ENCODE data around the gene BDKRB1.

BDKRB1 gene

DNA sequence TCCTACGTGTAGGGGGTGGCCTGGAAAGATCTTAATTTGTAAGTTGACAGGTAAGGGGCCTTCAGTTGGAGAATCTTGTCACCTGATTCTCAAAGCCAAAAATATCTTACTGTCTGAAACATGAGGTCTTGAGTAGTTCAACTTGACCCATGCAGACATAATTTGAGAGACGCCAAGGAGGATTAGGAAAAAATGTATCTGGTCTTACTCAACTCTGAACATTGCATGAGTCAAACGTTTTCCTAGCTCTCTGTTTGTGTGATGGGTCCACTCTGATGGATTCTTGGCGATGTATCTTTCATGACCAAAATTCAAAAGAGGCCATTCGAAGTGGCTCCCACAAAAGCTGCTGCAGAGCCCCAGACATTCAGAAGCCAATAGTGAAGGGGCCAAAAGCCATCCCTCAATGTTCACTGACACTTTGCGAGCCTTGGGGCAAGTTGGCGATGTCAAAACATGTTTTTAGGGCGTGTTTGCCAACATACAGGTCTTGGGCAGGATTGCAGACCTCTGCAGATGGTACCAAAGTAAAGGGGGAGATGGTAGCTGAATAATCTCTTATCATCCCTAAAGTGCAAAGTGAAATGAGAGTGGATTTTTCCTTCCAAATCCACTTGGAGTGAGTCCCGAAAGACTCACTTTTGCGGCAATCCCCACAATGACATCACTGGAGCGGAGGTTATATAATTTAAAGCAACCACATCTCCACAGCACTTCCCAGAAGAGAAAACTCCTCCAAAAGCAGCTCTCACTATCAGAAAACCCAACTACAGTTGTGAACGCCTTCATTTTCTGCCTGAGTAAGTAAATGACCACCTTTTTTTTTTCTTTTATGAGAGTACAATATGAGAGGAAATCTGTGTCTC is at the start of gene BDKRB1:
BDKRB1 (plus strand) TSS at position 710 of the 866 bp plus-strand sequence. CDS start 7,473 bp downstream, outside the sequence.
- DNase-seq: no peak

DNA sequence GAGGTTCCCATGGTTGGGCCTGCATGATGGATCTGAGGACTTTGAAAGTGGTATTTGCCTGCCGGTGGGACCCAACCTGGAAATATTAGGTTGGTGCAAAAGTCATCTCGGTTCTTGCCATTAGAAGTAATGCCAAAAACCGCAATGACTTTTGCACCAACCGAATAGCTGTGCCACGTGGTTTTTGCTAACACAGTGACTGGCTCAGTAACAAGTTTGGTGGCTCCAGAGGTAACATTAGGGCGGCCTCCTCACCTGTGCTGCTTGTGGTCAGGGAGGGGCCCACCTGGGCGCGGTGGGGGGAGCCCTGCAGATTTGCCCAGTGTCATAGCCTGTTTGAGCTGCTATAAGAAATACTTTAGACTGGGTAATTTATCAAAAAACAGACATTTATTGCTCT is 49.5 kb upstream of the BDKRB1 start:
- DNase-seq: no peak

DNA sequence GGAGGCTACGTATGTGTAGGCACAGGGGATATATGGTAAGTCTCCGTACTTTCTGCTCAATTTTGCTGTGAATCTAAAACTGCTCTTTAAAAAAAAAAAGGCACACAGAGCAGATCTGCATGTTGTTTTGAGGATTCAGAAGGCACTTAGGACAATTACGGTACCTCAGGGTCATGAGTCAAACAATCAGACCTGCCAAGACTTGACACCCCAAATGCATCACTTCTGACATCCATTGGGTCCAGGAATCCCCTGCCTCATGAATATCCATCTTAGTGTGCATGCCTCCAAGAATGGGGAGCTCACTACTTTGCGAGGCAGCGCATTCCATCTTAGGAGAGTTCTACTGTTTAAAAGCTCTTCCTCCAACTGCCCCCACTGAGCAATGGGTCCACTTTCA is 48.3 kb upstream of the BDKRB1 start:
- DNase-seq: no peak

DNA sequence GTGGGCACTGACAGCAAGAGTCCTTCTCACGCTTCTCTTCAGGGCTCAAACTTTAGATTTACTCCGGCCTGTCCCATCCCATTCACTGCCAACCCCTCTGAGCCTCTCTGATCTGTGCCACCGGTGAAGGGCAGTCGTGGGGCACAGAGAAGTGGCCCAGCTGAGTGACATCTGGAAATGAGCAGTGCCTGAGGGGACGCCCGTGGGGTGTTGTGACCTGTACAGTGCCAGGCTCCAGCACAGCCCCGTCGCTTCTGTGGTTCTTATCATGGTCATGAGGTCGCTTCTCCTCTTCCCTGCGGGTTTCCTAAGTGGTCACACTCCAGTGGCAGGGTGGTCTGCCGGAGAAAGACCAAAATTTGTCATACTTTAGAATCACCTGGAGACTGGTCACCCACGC is 47.3 kb upstream of the BDKRB1 start:
- DNase-seq: no peak

DNA sequence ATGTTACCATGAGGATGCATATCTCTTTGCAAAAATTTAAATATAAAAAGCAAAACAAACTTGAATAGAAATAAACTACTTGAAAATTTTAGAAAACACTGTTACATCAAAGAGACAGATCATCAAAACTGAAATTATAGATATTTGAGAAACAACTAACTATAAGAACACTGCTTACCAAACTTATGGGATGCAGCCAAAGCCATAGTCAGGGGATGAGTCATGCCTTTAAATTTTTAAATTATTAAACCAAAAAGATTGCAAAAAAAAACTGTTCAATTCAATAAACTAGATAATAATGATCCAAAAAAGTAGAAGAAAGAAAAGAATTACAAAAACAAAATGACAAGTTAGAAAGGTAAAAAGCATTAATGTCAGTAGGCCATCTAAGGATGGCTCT is 43.9 kb upstream of the BDKRB1 start:
- DNase-seq: no peak

DNA sequence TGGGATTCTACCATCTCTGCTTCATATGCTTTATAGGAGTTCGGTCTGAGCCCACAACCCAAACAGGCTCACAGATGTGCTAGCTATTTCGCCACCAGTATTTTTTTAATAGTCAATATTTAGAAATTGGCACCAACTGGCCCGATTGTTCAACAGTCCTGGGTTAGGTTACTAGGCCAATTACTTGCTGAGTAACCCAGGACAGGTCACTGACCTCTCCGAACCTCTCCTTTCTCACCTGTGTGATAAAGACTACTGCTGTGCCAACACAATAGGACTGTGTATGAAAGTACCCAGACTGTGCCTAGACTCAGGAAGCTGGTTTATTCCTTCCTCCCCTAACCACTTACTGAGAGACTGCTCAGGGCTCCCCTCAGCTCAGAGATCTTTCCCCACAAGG is 43.1 kb upstream of the BDKRB1 start:
- DNase-seq: no peak

DNA sequence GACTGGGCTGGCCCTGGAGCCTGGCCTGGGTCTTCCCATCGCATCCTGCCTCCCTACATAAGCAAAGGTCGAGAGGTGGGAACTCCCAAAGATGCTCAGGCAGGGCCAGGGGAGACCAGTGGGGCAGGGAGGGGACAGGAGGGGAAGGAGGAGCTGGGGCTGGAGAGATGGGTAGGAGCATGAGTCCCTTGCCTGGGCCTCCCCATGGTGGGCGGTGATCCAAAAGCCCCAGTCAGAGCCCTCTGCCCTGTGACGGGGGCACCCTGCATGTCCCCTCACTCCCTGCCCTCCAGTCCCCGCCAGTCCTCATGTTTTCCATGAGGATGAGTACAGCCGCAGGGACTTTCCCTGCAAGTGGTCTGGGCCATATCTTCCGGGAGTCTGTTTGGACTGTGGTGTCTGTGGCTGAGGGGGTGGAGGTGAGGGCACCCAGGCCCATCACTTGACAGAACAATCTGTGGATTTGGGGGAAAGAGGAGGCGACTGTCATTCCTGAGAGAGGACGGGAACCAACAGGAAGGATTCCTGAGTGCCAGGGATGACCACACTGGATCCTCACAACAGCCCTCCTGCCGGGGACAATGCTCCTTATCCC is 42.0 kb upstream of the BDKRB1 start:
- DNase-seq: no peak

DNA sequence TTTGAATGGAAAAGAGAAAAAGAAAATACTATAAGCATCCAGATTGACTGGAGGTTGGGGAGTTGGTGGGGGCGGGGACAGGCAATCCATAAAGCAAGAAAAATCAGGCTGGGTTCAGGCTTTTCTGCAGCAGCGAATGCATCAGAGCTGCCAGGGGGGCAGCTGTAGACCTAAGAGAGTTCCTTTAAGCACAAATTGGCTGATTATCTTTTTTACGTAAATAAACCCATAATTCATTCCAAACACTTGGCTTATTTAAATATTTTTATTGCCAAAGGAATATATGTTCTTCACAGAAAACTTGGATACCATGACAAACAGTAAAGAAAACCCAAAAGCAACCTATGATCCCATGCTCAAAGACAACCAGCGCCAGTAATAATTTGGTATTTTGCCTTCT is 41.2 kb upstream of the BDKRB1 start:
- DNase-seq: no peak

DNA sequence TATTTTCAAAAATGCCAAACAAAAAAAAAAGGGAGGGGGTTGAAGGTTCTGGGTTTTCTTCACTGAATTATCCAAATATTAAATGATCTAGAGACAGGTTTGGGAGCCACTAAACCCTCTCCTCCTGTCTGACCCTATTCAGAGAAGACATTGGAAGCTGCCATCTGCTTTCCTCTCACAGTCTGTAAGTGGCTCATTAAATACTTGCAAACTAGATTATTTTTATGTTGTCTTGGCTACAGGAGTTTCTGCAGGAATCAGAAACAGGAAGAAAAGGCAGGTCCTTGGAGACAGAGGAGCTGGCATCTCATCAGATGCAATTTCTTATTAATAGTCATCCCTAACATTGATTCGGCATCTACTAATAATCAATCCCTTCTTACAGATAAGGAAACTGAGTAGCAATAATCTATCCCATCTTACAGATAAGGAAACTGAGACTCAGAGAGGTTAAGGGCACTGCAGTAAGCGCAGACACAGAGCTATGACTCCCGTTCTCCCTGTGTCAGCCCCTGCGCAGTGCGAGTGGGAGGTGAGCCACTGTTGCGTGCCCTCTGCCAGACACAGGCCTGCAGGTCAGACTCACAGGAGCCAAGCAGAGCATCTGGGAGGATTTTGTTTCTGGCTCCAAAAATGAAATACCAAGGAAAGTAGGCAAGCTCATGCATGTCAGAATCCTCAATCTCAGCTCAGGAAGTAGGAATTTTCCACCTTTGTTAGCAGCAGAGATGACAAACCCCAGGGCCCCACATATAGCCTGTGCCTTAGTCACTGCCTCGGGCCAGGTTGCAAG is 40.4 kb upstream of the BDKRB1 start:
- no peak for DNase-seq

DNA sequence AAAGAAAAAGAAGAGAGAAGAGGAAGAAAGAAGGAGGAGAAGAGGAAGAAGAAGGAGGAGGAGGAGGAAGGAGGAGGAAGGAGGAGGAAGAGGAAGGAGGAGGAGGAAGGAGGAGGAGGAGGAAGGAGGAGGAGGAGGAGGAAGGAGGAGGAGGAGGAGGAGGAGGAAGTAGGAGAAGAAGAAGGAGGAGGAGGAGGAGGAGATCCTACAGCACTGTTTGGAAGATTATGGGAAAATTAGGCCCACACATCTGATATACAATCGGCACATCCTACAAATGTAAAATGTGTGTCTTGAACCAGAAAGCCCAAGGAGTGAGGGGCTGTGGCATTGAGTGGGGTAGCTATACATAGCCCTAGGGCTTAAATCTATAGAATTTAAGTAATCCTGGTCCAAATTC is 39.4 kb upstream of the BDKRB1 start:
- no peak for DNase-seq

DNA sequence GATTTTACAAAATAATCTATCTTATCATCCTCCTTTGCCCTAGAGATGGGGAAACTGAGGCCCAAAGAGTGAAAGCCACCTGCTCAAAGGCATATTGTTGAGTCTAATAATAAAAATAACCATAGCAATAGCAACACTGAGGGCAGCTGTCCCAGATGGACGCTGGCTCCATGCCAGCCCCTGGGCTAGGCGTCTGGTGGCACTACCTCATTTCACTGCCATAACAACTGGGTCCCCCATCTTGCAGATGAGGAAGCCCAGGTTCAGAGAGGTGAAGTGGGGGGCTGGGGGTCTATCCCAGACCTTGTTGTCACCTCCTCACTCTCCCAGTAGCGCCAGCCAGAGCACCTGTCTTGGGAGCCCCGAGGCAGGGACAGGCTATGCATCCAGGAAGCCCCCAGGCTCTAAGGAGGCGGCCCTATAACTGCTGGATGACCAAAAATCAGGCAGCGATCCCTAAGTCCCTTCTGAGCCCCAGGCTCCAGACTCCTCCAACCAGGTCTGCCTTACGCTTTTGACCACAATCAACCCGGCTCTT is 38.6 kb upstream of the BDKRB1 start:
- no peak for DNase-seq

DNA sequence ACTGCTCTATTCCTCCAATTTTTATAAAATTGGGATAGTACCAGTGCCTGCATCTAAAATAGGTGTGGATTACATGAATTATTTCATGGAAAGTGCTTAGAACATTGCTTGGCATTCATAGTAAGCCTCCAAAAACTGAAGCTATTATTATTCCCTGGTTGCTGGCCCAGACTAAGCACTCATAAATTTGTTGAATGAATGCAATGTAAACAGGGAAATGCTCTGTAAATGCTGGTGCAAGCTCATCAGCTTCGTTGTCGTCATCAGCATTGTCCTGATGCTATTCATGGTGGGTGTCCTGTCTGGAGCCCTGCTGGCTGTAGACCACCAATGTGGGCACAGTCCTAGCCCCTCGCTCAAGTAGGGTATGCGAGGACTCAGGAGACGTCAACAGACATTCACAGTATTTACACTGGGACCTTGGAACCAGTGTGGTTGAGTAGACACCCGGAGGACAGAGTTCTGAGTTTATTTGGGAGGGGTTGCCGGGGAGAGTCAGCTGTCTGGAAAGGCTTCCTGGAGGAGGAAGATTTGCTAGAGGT is 34.8 kb upstream of the BDKRB1 start:
- DNase-seq: no peak

DNA sequence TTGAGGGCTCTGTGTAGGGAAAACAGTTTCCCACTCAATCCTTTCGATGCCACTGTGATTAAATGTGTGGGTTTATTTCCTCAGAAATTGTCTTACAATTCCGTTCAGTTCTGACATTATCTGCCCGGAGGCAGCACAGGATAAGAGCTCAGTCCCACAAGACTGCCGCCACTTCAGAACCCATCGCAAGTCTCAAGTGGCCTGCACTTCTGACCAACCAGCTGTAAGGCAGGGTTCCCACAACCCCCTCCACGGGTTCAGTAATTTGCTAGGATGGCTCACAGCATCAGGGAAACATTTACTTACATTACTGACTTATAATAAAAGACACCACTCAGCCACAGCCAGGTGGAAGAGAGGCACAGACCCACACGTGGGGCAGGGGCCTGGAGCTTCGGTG is 34.2 kb upstream of the BDKRB1 start:
- no peak for DNase-seq

DNA sequence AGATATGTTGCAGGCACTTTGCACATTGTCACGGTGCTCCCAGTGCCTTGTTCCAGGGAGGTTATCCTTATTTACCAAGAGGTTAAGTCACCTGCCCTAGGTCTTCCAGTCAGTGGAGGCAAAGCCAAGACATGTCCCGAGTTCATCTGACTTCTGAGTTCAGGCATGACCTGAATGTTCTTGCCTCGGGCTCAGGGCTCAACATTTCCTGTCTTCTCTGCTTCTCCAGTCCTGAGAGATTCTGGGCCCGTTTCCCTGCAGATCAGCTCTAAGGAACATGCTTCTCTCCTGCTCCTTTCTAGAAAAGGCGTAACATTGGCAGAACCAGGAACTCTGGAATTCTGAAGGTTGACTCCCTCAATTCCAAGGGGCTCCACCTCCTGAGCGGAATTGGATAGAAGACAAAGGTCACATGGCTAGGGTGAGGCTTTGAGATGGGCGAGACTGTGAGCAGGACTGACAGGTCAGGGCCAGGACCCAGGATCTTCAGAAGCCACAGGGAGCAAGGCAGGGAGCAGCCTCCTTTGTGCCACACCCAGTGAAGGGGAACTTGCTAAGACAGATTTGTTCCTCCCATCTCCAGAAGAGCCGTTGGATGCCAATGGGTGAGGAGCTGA is 31.4 kb upstream of the BDKRB1 start:
- DNase-seq: no peak

DNA sequence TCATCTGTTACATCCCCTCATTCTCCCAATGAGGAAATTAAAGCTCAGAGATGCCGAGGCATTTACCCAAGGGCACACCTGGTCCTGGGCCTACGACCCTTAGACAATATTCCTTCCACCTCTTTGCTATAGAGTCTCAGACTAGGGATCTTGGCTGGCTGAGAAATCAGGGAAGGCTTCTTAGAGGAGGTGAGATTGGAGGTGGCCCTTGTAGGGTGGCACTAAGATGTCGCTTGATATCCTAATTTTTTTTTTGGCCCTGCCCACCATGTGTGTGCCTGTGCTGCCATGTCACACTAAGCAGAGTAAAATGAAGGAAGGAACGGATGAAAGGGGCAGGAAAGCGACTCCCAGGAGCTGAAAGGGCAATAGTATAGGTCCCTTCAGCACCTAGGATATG is 30.8 kb upstream of the BDKRB1 start:
- DNase-seq: no peak

DNA sequence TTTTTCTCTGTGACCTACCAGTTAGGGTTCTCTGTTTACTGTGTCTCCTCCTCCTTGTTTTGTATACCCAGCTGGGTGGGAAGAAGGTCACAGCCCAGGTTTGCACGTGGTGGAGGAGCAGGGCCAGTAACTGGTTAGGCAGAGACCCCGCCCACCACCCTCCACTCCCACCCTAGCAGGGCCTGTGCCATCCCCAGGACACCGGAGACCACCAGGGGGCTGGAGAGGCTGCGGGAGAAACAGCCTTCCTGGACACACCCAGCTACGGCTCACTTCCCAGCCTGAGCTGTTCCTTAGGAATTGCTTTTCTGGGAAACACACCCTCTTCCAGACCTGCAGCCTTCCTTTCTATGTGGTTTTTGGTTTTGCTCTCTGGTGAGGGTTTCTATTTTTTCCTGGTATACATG is 30.3 kb upstream of the BDKRB1 start:
- no peak for DNase-seq

DNA sequence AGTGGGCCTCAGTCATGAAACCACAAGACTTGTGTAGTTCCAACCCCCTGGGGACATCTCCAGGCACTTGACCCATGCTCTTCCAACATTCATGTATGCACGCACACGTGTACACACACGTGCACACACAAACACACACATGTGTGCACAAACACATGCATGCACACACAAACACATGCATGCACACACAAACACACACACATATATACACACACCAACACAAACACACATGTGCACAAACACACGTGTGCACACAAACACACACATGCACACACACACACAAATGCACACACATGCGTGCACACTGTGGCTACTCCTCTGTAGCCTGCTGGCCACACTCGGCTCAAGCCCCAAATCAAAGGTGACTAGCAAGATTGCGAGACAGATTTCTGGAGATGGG is 28.6 kb upstream of the BDKRB1 start:
- DNase-seq: no peak

DNA sequence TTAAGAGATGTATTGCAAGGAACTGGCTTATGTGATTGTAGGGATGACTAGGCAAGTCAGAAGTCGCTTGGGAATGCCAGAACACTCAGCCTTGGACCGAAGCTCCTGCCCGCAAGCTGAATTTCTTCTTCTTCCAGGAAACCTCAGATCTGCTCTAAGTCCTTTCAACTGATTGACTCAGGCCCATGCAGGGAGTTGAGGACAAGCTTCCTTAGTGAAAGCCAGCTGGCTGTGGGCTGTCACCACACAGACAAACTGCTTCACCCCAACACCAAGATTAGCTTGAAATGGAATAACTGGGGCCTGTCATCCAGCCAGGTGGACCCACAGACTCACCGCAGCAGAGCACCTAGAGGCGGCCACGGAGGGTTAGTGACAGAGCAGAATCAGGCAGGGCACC is 26.7 kb upstream of the BDKRB1 start:
- DNase-seq: no peak

DNA sequence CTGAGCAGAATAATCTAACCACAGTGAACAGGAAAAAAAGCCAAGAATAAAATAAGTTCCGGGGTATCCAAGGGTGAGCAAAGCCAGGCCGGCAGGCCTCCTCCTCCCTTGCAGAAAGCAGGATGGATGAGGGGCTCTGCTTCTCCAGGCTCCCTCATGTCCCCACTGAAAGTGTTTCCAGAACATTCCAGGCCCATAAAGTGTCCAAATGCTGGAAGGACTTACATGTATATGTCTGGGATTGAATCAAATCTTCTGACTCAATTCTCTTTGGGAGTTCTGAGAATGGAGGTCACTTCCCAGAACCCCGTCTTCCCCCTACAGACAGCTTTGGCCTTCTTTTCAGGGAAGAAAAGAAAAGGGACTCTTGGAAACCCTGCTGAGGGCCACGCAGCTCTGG is 25.0 kb upstream of the BDKRB1 start:
- no peak for DNase-seq

DNA sequence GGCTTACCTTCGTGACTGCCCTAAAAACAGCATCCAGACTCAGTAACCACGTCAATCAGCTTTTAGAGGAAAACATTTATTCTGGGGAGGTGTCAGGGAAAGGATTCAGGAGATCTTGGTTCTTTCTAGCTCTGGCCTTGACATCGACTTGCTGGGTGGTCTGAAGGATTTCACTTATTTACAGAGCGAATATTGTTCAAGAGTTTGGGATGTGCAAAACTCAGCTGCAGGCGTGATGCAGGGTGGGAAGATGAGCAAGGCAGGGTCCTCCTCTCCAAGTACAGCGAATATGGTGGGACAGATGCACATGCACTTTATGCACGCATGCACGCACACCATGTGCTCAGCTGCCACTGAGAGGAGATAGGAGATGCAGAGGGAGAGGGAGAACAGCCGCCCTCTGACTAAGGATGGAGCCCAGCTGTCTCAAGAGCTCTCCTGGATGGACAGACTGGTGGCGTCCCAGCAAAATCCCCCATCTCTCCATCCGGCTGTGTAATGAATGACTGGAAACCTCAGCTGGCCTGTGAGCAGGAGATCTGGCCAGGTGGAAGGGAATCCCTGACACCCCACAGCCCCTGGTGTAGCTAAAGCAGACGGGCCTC is 24.4 kb upstream of the BDKRB1 start:
- no peak for DNase-seq

DNA sequence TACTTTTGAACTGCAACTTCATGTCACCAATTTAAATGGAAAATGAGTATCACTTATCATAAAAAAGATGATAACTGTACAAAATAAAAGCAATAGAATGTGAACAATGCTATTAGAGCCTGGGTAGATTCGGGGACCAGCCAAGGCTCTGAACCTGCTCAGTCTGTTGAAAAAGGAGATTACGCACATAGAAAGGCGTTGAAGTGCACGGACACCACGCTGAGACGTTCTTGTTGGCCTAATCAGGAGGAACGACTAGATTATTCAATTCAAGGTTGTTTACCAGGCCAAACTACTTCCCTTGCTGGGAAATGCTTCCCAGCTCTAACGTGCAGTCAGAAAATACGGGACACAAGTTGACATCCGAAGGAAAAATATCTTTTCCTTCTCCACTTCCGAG is 23.5 kb upstream of the BDKRB1 start:
- DNase-seq: no peak

DNA sequence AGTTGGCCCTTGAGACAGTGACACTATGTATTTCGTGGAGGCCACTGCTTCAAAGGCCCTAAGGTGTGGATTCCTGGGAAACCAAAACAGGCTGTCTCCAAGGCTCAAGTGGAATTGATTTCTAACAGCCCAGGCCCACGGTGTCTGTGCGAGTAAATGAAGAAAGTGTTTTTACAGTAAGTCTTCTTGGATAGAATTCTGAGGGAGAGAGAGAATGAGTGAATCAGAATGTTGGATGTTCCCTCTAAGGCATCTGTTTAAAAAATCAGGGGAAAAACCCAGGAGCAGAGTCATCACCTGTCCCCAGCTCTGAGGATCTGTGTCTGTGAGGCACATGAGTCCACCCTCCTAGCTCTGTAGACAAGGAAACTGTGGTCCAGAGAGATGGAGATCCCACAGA is 22.3 kb upstream of the BDKRB1 start:
- DNase-seq: no peak

All from stimulated activated CD8-positive, alpha-beta memory T cell treated with anti-CD3 and anti-CD28 coated beads, Interleukin-4, amount 100 ng/mL, for 48 hours (primary cell).